Fibroblast of lung (primary cell): ENCODE data around the gene SC5D.

Source experiments
- CTCF ChIP-seq, 2 donors: IDR thresholded peaks in 1 of 2; conservative IDR thresholded peaks in 1 of 2; 1 replicate in 1 of 2; 2 replicates in 1 of 2; pipeline ENCODE4 v1.5.1; 2011 to 2012; ENCODE audit warnings: low read length in 2 of 2, control low read depth in 1 of 2, inconsistent platforms in 1 of 2, low read depth in 1 of 2, mild to moderate bottlenecking in 1 of 2
- EZH2 ChIP-seq: IDR thresholded peaks from 2 replicates; pipeline ENCODE4 v1.5.1; 2012; ENCODE audit warnings: low read length, control low read depth, mild to moderate bottlenecking; ENCODE audit errors: missing control alignments

- TF ChIP-seq CTCF (conservative IDR thresholded peaks at IDR 0.05 in 1 of 2, IDR thresholded peaks at IDR 0.05 in 1 of 2; ENCODE audit: low read depth in 1 of 2, low read length in 2 of 2) (no peak), EZH2 (no peak)
These were observed 54.5 kb downstream of the SC5D start for GRCh38 chr11:121347094-121347493.
